ENCODE results near the gene THBS4. TPM values are rescaled to one million over a fixed set of nuclear protein-coding genes. Genes with fewer than 3 reads are reported as not detected.

THBS4 gene
- total RNA-seq, 2 donors from 2014 or later, result 18.4 to 20.8 TPM

GRCh38 chr5:80041527-80041926 lies 6.4 kb downstream of the THBS4 start:
- H3K36me3 ChIP-seq (replicated peaks in 1 of 2; ENCODE audit: insufficient read depth in 1 of 2, low read depth in 2 of 2), result no peaks in the 10 kb centered on the region
- TF ChIP-seq, protein P1, sequence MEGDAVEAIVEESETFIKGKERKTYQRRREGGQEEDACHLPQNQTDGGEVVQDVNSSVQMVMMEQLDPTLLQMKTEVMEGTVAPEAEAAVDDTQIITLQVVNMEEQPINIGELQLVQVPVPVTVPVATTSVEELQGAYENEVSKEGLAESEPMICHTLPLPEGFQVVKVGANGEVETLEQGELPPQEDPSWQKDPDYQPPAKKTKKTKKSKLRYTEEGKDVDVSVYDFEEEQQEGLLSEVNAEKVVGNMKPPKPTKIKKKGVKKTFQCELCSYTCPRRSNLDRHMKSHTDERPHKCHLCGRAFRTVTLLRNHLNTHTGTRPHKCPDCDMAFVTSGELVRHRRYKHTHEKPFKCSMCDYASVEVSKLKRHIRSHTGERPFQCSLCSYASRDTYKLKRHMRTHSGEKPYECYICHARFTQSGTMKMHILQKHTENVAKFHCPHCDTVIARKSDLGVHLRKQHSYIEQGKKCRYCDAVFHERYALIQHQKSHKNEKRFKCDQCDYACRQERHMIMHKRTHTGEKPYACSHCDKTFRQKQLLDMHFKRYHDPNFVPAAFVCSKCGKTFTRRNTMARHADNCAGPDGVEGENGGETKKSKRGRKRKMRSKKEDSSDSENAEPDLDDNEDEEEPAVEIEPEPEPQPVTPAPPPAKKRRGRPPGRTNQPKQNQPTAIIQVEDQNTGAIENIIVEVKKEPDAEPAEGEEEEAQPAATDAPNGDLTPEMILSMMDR (IDR thresholded peaks at IDR 0.05), result no peak
- no peak for TF ChIP-seq POLR2A (IDR thresholded peaks at IDR 0.05)
- WGBS, 2 donors, result 56 to 59% methylated on average over 4 of the region's 4 CpGs
- DNase-seq, result no peak
- no peaks in the 10 kb centered on the region for H3K4me1 ChIP-seq
- H3K4me3 ChIP-seq, result no peak overlapping the region
- no peaks in the 10 kb centered on the region for H3K27me3 ChIP-seq
- no peaks in the 10 kb centered on the region for H3K9me3 ChIP-seq
- no peak overlapping the region for H3K27ac ChIP-seq
- no peak for ATAC-seq
- intact Hi-C loops (cut with DNase I), result no loop called here

GRCh38 chr5:80042330-80042729 lies 7.2 kb downstream of the THBS4 start:
- Histone ChIP-seq H3K4me3 (no peak overlapping the region), H3K4me1 (no peaks in the 10 kb centered on the region), H3K27me3 (no peaks in the 10 kb centered on the region), H3K9me3 (no peaks in the 10 kb centered on the region), H3K36me3 (replicated peaks in 1 of 2; ENCODE audit: insufficient read depth in 1 of 2, low read depth in 2 of 2) (no peaks in the 10 kb centered on the region), H3K27ac (no peak overlapping the region)
- intact Hi-C loops (cut with DNase I), result no loop called here
- ATAC-seq, result no peak
- TF ChIP-seq, protein P1 (IDR thresholded peaks at IDR 0.05), result no peak
- no peak for TF ChIP-seq POLR2A (IDR thresholded peaks at IDR 0.05)
- WGBS, 2 donors, result 46 to 47% methylated on average over 3 of the region's 3 CpGs
- DNase-seq, result no peak

- no peak for DNase-seq
- no peak overlapping the region for H3K27ac ChIP-seq
- ATAC-seq, result no peak
- H3K27me3 ChIP-seq, result no peaks in the 10 kb centered on the region
- H3K9me3 ChIP-seq, result no peaks in the 10 kb centered on the region
- WGBS, 2 donors, result 77 to 92% methylated on average over 4 of the region's 4 CpGs
- no peak overlapping the region for H3K4me3 ChIP-seq
- H3K36me3 ChIP-seq (replicated peaks in 1 of 2; ENCODE audit: insufficient read depth in 1 of 2, low read depth in 2 of 2), result no peaks in the 10 kb centered on the region
- no peaks in the 10 kb centered on the region for H3K4me1 ChIP-seq
- intact Hi-C loops (cut with DNase I), result no loop called here
- TF ChIP-seq, protein P1 (IDR thresholded peaks at IDR 0.05), result no peak
- TF ChIP-seq POLR2A (IDR thresholded peaks at IDR 0.05), result no peak
Observed at GRCh38 chr5:80043187-80043586, 8.0 kb downstream of the THBS4 start.

GRCh38 chr5:80048084-80048780 lies 13.1 kb downstream of the THBS4 start:
- H3K27ac ChIP-seq, result no peak overlapping the region
- intact Hi-C loops (cut with DNase I), result no loop called here
- H3K36me3 ChIP-seq (replicated peaks in 1 of 2; ENCODE audit: insufficient read depth in 1 of 2, low read depth in 2 of 2), result no peaks in the 10 kb centered on the region
- TF ChIP-seq, protein P1 (IDR thresholded peaks at IDR 0.05), result no peak
- TF ChIP-seq POLR2A (IDR thresholded peaks at IDR 0.05), result no peak
- no peak overlapping the region for H3K4me3 ChIP-seq
- no peak for DNase-seq
- no peaks in the 10 kb centered on the region for H3K27me3 ChIP-seq
- no peaks in the 10 kb centered on the region for H3K9me3 ChIP-seq
- H3K4me1 ChIP-seq, result no peaks in the 10 kb centered on the region
- no peak for ATAC-seq

DNA sequence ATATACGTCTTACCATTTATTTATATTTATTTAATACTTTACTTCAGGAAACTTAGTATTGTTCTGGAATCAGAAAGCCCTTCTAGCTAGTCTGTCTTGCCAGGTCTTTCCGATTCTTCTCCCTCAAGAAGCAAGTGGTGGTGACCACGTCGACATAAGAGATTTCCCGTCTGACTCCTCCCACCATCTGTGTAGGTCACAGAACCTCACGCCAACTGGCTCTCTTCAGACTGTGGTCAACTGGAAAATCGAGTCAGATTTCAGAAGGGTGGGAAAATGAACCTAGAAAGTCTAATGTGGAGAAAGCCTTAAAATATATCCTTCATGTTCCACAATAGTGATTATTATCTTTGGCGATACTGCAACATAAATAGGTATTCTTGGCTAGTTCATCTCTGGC lies 17.3 kb downstream of the THBS4 start:
- H3K27ac ChIP-seq, result no peak overlapping the region
- no peaks in the 10 kb centered on the region for H3K4me1 ChIP-seq
- no peaks in the 10 kb centered on the region for H3K27me3 ChIP-seq
- no peak for TF ChIP-seq POLR2A (IDR thresholded peaks at IDR 0.05)
- TF ChIP-seq, protein P1 (IDR thresholded peaks at IDR 0.05), result no peak
- H3K36me3 ChIP-seq (replicated peaks in 1 of 2; ENCODE audit: insufficient read depth in 1 of 2, low read depth in 2 of 2), result no peaks in the 10 kb centered on the region
- 80 to 89% methylated on average over 8 of the region's 8 CpGs for WGBS, 2 donors
- ATAC-seq (no peak), DNase-seq (no peak)
- H3K4me3 ChIP-seq, result no peak overlapping the region
- intact Hi-C loops (cut with DNase I), result no loop called here
- H3K9me3 ChIP-seq, result no peaks in the 10 kb centered on the region
